Measurements from ENCODE around the gene PRCC.

PRCC gene

DNA sequence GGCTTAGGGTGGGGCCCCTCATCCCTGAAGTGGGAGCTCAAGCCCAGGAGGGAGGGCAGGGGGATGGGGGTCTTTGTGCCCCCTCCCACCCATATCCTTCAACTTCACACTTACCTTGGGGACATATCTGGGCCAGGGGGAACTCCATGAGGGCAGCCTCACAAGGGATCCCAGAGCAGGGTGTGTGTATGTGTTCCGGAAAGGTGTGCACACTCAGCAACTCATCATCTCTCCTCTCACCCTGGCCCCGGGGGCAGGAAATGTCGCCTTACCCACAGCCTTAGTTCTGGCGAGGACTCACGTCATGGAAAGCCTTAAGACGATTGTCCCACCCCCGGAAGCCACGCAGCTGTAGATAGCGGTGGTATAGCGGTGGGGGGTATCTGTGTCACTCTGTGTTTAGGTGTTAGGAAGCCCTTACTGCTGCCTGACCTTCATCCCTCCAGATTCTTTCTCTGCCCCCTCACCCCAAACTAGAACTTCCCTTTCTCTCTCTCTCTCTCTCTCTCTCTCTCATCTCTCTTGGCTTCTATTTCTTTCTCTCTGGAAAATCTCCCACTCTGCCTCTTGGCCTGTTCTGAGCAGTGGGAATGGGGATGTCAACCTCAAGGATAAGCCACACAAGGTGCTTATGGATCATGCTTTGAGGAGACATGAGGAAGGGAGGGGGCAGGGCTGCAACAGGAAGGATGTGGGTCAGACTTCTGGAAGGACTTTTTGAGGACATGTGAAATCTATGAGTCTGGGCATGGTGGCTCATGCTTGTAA, 49.4 kb downstream of the PRCC start, which contains the start of gene SH2D2A:
Gene SH2D2A, minus strand, starts transcription at position 288 of the 768 bp plus-strand sequence. Its CDS starts 140 bp downstream, at position 148.
- DNase-seq: no peak

- no peak for DNase-seq
Measured at GRCh38 chr1:156821801-156822200, 54.5 kb downstream of the PRCC start.

DNA sequence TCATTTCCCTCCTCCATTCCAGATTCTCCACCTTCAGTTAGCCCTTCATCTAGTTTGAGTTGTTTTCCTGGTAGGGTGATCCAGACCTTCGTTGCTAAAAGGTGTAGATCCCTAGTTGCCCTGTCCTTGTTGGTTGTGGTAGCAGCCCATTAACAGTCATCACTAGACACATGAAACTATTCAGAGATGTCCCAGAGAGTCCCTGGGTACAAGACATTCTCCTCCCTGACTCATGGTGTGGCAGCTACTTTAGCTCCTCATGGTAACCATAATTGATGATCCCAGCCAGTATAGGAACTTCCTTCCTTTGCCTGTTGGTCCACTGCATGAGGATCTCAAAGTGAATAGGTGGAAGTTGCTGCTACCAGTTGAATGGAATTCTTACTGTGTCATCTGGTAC, 55.3 kb downstream of the PRCC start:
- DNase-seq: no peak

- DNase-seq: no peak
Measured at GRCh38 chr1:156823210-156823790, 56.0 kb downstream of the PRCC start.

GRCh38 chr1:156826630-156827029, 59.3 kb downstream of the PRCC start:
- no peak for DNase-seq

DNA sequence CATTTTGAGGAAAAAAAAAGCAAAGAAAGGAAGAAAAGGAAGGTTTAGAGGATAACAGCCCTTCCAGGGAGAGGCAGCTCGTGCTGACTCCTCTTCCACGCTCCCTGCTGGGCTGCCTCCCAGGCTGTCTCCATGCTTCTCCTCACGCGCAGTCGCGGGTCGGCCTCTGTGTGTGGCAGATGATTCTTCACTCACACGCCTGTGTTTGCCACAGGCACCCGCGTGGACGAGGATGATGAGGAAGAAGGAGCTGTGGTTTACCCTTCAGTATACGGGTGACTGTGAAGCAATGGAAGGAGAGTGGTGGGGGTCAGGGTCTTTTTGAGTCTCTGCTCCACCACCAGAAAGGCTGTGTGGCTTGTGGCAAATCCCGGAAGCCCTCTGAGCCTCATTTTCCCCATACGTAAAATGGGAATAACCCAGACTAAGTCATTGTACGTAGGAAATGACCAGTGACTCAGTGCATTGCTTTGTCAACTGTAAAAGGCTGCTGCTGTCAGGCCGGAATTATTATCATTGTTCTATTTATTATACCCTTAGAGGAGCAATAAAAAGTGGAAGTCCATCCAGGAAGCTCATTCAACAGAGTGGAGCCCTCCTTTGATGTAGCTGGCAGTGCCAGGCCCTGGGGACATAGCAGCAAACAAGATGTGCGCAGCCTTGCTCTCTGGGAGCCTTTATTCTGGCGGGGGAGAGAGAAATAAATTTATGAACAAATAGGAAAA, 61.2 kb downstream of the PRCC start:
- no peak for DNase-seq

- no peak for DNase-seq
Measured at GRCh38 chr1:156832434-156832833, 65.1 kb downstream of the PRCC start.

GRCh38 chr1:156833603-156834002, 66.3 kb downstream of the PRCC start:
- DNase-seq: no peak

GRCh38 chr1:156834322-156834721, 67.0 kb downstream of the PRCC start:
- DNase-seq: no peak

GRCh38 chr1:156836041-156836654, 68.8 kb downstream of the PRCC start:
- DNase-seq: no peak

GRCh38 chr1:156836892-156837291, 69.6 kb downstream of the PRCC start:
- no peak for DNase-seq

DNA sequence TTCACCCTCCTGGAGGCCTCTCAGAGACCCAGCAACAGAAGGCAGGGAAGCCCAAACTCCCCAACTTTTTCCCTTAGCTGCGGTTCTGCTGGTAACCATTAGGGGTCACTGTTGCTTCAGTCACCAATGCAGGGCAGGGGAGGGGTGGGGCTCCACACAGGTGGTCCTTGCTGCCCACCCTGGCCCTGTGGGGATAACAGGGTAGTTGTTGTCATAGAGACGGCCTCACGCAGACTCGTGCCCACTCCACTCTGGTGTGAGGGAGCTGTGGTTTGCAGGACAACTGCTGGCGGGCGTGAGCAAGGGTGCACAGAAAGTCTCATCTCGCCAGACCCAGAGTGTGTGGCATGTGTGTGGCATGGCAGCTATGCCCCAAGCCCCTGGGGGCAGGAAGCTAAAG, 71.6 kb downstream of the PRCC start:
- peak; percentile 35 for DNase-seq

- peak; percentile 12 for DNase-seq
Measured at GRCh38 chr1:156839426-156840109, 72.2 kb downstream of the PRCC start.

DNA sequence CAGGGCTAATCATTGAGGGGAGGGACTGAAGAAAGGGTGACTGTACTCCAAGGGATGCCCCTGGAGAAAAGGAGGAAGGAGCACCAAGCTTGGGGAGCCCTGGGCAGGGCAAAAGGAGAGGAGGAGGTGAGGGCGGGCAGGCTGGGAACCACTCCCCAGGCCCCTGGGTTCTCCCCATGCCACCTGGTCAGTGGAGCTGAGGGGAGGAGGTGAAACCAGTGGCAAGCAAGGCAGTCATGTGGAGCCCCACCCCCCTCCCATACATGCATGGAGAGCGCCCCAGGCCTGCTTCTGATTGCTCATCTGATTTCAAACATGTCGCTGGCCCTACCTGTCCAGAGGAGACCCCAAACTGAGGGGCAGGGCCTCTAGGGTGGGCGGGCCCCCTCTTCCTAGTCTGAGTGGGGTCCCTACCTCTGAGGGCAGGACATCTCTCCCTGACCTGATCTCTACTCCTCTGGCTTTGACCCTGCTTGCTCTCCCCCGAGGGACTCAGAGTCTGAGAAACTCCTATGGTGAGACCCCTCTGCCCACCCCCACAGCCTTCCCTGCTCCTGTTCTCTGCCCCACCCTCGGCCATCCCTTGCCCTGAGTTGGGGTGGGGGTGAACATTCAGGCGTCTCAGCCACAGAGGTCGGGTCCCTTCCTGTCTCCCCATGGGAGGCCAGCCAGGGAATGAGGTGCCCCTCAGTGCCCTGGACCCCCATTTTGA, 73.0 kb downstream of the PRCC start:
- DNase-seq: peak; percentile 14

DNA sequence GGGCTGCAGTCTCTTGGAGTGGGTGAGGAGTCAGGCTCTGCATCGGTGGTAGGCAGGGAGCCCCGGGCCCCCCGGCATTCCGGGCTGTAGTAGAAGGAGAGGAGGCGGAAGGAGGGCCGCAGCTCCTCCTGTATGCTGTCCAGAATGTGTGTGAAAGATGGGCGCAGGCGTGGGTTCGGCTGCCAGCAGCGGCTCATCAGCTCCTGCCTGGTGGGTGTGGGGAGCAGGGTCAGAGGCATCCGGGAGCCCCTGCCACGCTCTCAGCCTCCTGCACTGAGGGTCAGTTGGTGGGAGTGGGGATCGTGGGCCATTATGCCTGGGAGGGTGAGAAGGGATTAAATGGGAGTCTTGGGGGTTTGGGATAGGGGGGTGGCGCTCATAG, 73.6 kb downstream of the PRCC start:
- DNase-seq: peak; percentile 11

DNA sequence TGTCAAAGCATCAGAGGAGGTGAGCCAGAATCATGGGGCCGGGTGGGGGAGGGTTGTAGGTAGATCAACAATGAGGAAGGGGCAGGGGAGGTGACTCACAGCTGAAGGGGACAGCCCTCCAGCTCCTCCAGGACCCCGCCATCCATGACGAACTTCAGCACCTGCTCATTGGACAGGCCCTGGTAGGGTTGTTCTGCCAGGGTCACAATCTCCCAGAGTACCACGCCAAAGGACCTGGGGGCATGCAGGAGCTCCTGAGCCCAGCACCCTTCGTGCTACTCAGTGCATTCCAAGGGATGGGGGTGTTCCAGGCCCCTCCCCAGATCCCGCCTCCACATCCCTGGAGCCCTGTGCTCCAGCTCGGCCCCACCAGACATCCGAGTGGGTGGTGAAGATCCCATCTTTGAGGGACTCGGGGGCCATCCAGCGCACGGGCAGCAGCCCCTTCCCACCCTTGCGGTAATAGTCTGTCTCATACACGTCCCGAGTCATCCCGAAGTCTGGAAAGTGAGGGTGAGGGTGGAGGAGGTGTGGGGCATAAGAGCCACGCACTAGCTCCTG, 74.0 kb downstream of the PRCC start:
- peak; percentile 23 for DNase-seq

- DNase-seq: no peak
Measured at GRCh38 chr1:156842618-156843300, 75.4 kb downstream of the PRCC start.

GRCh38 chr1:156844102-156844501, 76.8 kb downstream of the PRCC start:
- DNase-seq: no peak

GRCh38 chr1:156844638-156845037, 77.3 kb downstream of the PRCC start:
- no peak for DNase-seq

DNA sequence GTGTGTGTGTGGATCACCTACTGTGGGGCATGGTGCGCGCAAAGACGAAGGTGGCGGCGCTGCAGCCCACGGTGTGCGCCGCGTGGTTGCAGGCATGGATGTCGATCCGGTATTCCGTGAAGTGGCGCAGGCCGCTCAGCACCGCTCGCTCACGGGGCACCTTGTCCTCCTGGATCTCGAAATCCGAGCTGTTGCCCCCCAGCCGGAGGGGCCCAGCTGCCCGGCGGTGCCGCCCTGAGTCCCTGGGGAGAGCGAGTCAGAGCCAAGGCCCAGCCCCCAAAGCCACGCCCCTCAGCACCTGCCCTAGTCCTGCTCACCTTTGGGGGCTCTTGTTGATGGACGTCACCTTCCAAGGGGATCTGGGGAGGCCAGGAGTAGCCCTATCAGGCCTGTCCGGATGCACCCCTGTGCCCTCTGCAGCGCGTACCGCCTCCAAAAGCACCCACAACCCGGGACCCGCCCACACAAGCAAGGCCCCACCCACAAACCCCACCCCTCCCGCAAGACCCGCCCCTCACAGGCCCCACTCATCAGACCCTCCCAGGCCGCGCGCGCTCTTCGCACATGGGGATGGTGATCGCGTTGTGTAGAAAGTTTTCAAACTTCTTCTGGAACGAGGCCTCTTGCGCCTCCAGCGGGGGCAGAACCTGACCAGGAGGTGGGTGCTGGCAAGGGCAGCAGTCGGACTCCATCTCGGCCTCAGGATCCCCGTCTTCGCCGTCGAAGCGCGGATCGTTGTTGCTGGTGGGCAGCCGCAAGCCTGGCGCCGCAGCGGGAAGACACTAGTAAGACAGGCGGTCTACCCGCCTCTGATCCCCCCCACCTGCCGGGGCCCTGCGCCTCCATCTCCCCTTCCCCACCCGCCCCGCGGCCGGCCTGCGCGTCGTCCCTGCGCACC, 78.0 kb downstream of the PRCC start:
- DNase-seq: no peak

All from right hindlimb (tissue), 1 donor.